ENCODE data around the gene DNAI1.

Gene DNAI1

GRCh38 chr9:34559624-34560455 is 101.2 kb downstream of the DNAI1 start:
- TF ChIP-seq, protein P1, sequence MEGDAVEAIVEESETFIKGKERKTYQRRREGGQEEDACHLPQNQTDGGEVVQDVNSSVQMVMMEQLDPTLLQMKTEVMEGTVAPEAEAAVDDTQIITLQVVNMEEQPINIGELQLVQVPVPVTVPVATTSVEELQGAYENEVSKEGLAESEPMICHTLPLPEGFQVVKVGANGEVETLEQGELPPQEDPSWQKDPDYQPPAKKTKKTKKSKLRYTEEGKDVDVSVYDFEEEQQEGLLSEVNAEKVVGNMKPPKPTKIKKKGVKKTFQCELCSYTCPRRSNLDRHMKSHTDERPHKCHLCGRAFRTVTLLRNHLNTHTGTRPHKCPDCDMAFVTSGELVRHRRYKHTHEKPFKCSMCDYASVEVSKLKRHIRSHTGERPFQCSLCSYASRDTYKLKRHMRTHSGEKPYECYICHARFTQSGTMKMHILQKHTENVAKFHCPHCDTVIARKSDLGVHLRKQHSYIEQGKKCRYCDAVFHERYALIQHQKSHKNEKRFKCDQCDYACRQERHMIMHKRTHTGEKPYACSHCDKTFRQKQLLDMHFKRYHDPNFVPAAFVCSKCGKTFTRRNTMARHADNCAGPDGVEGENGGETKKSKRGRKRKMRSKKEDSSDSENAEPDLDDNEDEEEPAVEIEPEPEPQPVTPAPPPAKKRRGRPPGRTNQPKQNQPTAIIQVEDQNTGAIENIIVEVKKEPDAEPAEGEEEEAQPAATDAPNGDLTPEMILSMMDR (IDR thresholded peaks at IDR 0.05; ENCODE audit: low read depth, low read length, missing control alignments) = no peak
- no peak overlapping the region for H3K4me3 ChIP-seq (replicated peaks; ENCODE audit: low read depth, low read length)
- DNase-seq (ENCODE audit: extremely low read depth, low read depth) = peak; percentile 48

DNA sequence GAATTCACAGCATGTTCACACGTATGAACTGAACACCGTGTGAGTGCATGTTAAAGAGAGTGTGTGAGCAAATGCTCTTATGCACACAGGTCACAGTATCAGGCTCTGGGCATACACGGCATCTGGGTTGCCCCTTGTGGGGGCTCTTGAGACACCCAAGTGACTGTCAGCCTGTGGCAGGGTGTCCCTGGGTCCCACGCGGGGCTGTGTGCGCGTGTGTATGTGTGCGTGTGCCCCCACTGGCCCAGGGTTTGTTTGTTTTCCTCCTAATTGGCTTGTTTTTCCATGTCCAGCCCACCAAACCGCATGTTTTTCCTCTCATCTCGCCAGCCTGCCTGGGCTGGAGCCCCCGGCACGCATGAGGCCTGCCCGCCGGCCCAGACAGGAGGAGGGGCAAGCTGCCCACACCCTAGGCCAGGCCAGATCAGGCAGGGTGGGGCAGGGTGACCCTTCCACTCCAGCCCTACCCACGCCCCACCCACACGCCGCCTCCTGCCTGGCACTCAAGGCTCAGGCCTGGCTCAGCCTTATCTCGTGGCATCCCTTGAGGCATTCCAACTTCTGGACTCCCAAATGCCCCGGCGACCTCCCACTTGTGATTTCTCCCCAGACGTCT is 102.1 kb downstream of the DNAI1 start:
- DNase-seq (ENCODE audit: extremely low read depth, low read depth) = no peak
- no peak overlapping the region for H3K4me3 ChIP-seq (replicated peaks; ENCODE audit: low read depth, low read length)
- TF ChIP-seq, protein P1 (IDR thresholded peaks at IDR 0.05; ENCODE audit: low read depth, low read length, missing control alignments) = no peak

DNA sequence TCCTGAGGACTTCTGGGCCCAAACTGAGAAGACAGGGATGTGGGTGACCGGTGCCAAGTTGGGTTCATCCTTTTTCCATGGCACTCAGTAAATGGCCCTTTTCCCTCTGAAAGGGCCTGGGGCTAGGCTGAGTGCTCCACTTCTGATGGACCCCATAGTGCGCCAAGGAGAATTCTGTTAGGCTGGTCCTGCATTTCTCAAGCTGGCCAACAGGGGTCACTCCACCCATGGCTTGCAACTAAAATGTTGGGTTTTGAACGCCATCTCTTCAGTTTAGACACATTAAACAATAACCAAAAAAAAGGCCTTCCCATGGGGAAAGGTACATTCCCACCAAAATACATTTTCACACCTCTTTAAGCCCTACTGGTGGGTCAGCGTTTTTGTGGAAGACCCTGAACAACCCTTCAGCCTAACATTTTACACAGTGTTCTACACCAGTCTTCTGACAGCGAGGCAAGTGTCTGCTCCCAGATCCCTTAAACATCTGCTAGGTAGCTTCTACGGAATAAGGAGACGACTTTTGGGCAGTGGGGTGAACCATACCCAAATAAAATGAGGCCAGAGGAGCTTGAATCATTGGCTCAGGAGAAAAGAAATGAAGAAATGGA is 103.6 kb downstream of the DNAI1 start:
- TF ChIP-seq, protein P1 (IDR thresholded peaks at IDR 0.05; ENCODE audit: low read depth, low read length, missing control alignments) = peak; percentile 75
- DNase-seq (ENCODE audit: extremely low read depth, low read depth) = no peak
- H3K4me3 ChIP-seq (replicated peaks; ENCODE audit: low read depth, low read length) = no peak overlapping the region

DNA sequence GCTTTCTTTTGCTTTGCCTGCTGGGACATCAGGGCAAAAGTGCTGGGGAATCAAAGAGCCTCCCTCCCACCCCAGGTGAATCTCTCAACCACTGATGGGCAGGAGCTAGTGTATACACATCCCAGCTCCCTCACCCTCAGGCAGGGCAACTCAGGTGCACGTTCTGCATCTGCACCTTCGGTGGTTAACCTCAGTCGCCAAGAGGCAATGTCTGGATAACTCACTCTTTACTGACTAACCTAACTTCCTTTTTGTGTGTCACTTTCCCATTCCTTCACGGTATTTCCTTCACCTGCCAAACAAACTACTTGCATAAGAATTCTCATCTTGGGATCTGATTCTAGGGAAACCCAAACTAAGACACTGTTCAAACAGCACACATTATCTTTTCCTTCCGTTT is 104.7 kb downstream of the DNAI1 start:
- TF ChIP-seq, protein P1 (IDR thresholded peaks at IDR 0.05; ENCODE audit: low read depth, low read length, missing control alignments) = no peak
- no peak for DNase-seq (ENCODE audit: extremely low read depth, low read depth)
- no peak overlapping the region for H3K4me3 ChIP-seq (replicated peaks; ENCODE audit: low read depth, low read length)

GRCh38 chr9:34564617-34565016 is 106.0 kb downstream of the DNAI1 start:
- TF ChIP-seq, protein P1 (IDR thresholded peaks at IDR 0.05; ENCODE audit: low read depth, low read length, missing control alignments) = no peak
- DNase-seq (ENCODE audit: extremely low read depth, low read depth) = no peak
- H3K4me3 ChIP-seq (replicated peaks; ENCODE audit: low read depth, low read length) = no peak overlapping the region

DNA sequence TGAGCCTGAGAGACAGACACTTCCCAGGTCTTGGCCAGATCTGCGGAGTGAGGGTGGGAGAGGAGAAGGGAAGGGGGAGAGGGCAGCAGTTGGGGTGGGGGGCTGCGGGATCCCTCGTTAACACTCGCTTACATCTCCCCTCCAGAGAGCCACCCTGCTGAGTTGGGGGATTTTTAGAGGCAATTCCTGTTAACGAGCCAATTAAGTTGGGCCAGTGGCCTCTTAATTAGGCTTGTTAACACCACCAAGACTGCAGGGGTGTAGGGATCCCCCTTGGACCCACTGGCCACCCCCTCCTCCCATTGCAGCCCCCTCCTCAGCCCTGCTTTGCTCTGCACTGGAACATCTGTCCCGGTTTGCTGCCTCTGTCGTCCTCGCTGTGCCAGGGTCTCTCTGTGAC is 107.3 kb downstream of the DNAI1 start:
- TF ChIP-seq, protein P1 (IDR thresholded peaks at IDR 0.05; ENCODE audit: low read depth, low read length, missing control alignments) = no peak
- H3K4me3 ChIP-seq (replicated peaks; ENCODE audit: low read depth, low read length) = no peak overlapping the region
- DNase-seq (ENCODE audit: extremely low read depth, low read depth) = no peak
